GM21381 (cell line): Measurements from ENCODE around the gene NTPCR.

Source experiments
- ATAC-seq: cut with Tn5 transposase; IDR thresholded peaks from one replicate; pipeline ENCODE4 v1.9.1; 2021; ENCODE audit warnings: mild to moderate bottlenecking, moderate library complexity; ENCODE audit not compliant: unreplicated experiment

Gene NTPCR

DNA sequence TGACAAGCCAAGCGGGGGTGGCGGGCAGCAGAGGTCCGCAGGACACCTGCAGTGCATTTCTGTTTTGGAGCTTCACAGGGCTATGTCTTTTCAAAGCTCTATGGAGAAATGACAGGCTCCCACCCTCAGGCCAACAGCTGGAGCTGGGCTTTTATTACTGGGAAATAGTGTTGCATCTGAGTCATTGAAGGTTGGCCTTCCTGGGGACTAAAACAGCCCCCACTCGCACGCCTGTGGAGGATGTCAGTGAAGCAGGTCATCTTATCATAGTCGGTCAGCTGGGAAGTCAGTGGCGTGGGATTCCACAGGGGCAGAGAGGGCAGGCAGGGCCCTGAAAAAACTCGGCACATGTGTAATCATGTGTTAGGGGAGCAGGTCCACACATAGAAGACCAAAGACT lies 55.3 kb downstream of the NTPCR start:
- ATAC-seq: no peak

DNA sequence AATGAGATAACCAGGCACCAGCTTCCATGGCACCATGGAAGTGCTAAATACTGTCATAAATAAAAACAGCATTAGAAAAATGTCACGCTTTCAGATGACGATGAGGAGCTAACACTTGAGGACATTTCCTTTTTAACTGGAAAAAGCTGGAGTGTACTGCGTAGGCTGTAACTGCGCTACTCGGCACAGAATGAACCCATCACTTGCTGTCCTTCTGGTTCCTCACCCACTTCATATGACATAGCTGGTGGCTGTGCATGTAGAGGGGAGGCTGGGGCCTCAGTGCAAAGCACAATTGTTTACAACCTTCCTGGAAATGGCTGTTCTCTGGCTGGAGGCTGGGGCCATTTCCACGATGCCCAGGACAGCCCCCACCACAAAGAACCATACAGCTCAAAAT lies 55.7 kb downstream of the NTPCR start:
- ATAC-seq: no peak

DNA sequence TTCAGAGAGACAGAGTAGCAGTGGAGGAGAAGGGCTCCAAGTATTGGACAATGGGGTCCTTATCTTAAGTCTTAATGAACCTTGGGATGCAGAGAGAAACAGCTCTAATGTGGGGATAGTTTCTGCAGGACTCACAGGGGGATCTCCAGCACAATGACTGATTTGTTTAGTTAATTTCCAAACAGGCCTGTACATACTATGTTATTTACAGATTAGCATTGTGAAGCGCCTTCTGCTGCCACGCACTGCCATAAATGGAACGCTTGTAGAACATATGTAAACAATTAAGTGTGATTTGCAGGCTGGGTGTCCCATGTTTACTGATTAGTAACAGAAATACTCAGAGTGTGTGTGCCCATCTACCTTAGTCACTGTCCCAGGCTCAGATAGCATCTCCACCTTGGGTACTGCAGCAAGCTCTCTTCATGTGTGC lies 56.1 kb downstream of the NTPCR start:
- ATAC-seq: no peak

DNA sequence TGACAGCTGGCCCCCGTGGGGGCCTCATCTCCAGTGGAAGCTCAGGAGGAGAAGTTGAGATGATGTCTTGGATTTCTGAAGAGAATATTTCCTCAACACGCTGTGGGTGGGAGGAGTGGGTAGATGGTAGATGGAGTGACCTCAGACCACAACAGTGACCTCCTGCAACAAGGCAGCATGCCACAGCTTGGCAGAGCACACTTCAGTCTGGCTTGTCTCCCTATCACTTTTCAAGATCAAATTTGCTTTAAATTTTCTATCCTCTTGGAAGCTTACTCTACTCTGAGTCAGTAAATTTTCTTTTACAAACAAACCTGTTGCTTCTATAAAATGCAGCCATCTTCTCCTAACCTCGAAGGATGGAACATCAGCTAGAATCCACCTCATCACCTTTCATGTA lies 59.7 kb downstream of the NTPCR start:
- no peak for ATAC-seq

DNA sequence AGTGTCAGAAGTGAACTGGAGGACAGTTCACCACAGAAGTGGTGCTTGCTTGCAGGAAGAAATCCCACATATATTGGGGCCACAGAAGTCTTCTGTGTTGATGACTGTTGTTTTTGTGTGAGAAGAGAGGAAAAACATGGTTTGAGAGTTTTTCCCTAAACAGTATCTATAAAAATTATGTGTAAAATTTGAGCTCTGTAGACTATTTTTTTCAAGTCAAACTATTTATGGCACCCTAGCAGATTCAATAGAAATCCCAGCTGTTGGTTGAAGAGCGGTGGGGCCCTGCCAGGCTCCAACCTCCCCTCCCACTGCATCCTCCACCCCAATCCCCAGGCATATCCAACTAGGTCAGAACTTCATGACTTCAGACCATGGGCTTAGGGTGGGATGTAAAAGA lies 61.6 kb downstream of the NTPCR start:
- ATAC-seq: no peak

DNA sequence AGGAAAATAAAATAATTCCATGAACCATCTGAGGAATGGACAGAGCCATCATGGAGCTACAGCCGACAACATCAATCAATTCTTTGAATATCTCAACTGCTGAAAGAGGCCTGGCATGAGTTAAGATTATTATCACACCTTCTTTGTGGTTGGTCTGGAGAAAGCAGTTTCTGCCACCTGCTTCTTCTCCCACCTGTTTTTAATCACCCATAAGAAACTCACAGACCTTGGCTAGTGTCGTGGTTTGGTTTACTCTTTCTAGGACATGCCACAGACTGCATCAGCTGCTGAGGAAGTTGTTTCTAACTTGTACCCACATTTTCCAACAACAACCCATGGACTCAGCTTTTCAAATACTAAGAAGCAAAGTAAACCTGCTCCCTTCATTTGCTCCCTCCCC lies 65.6 kb downstream of the NTPCR start:
- peak; percentile 82 for ATAC-seq

DNA sequence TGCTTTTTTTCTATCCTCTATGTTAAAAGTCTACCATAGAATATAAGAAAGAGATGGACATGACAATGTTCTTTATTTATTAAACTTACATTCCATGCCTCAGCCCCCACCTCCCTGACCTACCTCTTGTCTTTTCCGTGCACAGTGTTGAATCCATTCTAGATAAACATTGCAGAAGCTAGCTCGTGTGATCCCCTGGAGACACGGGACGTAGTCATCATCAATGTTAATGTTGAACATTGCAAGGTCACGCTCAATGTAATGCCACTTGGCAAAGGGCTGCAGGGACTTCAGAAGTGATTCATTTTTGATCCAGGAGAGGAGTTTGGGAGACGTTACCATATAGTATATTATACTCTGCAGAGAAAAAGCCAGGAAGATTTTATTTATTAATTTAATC lies 66.4 kb downstream of the NTPCR start:
- no peak for ATAC-seq

DNA sequence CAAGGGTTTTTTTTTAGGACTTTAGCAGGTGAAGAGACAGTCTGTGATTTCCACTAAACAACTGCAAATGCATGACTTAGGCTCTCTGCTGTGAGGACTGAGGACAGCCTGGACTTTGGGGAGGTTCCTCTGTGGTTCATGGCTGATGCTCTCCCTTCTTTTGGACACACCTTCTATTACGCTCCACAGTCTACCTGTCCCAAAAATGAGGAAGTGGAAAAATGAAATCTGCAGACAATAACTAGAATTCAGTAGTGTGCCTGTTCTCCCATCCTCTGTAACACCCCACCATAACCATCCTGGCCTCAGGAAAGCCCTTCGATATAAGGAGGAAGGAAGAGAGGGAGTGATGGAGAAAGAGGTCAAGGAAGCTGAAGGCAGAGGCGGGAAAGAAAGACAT lies 68.7 kb downstream of the NTPCR start:
- no peak for ATAC-seq

DNA sequence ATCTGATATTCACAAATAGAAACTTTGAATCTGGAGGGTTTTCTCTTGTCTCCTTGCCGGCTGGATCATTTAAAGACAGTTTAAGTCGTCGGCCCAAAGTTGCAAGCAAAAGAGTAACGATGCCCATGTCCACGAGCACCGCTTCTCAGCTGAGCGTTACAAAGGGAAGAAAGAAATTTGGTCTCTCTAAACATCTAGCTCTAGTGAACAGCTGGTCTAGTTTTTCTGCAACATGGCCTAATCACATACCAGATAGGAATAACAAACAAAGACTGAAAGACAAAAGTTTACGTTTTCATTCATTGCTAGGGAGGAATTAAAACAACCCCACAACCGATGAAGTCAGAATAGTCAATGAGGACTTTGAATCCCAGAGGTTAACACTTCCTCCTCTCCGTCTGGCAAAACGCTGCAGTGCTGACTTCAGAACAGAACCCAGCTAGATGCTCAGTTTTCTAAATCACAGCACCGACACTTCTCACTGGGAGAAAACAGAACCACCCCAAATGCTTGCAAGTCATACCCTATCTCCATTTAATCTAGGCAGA lies 69.4 kb downstream of the NTPCR start:
- ATAC-seq: no peak

DNA sequence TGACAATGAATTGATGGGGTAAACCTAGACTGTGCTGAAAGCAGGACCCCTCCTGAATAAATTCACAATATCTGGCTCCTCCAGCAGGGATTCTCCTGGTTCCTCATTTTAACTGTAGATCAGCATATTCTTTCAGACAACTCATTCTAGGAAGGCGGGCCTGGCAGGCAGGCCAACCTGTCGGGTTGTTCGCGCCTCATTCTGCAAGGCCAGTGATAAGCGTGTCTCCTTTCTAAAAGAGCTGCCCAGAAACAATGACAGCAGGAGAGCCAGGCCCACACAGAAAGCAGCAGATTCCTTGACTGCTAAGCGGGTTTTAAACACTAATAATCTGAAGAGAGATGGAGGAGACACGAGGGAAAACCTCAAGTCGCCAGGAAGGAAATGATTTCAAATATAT lies 70.0 kb downstream of the NTPCR start:
- no peak for ATAC-seq

DNA sequence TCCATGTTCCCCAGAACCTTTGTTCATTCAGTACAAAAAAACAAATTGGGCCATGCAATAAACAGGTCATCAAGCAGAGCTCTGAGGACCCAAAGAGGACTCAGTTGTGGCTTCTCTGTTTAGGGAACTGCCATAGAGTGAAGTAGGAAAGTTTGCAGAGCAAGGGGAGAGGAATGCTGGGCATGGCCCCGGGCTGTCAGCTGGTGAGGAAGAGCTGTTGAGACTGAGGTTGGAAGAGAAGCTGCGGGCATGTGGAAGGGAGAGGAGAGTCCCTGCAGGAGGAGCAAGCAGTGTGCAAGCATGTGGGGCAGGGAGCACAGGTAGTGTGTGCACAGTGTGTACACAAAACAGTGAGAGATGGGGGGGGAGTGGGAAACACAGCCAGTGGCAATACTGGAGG lies 71.8 kb downstream of the NTPCR start:
- ATAC-seq: no peak

DNA sequence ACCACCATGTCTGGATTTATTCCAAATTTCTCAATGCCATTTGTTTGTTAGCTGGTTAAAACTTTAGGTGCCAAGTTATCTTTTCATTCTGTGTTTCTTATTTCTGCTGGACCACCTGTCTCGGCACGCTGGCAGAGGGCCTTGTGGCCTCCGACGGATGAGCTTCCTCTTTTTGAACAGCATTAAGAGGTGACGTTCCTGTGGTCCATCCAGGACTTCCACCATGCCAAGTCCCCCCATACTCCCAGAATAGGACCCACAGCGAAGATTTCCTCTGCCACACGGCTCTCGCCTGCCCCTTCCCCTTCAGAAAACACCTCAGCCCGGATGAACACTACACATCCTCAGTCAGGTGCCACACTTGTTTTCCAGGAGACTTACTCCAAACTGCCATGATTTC lies 73.8 kb downstream of the NTPCR start:
- ATAC-seq: no peak

DNA sequence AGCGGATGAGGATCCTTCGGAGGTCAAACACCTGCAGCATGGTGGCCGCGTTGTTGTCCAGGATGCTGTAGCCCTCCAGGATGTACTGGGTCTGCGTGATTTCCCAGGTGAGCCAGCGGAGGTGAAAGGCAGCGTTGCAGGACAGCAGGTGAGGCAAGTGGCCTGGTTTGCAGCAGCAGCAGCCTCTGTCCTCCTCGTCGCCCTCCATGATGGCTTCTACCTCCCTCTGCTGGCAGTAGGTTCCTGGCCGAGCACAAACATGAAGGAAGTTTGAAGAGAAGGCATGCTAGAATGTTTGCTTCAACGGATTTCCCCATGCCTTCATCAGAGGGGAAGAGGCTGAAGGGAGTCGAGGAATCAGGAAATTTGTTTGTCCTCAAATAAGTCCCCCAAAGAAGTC lies 74.7 kb downstream of the NTPCR start:
- ATAC-seq: no peak

DNA sequence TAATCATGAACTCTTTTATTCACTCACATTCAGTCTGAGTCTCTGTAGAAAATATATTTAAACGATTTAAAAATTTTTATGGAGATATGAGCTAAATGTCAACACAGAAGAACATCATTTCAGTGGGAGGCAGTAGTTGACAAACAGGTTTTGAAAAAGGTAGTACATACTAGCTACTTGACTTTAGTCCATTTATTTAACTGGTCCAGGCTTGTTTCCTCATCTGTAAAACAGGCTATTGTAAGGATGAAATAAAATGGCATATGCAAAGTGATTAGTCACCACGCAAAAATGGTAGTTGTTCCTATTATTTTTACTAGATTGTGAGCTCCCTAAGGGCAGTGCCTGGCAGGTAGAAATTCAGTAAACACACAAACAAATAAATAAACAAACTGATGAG lies 75.2 kb downstream of the NTPCR start:
- ATAC-seq: no peak

DNA sequence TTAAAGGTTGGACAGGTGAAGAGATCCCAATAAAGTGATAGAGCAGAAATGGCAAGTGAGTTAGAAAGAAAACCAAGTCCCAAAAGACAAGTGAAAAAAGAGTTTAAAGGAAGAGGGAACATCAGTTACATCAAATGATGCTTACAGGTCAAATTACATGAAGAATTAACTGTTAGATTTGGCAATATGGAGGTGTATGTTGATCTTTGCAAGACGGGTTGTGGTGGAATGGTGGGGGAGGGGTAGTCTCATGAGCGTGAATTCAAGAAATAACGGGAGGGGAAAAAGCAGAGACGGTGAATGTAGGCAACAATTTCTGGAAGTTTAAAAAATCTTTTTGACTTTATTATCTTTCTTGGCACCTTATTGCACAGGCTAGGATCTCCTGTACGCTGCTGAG lies 76.6 kb downstream of the NTPCR start:
- ATAC-seq: no peak

DNA sequence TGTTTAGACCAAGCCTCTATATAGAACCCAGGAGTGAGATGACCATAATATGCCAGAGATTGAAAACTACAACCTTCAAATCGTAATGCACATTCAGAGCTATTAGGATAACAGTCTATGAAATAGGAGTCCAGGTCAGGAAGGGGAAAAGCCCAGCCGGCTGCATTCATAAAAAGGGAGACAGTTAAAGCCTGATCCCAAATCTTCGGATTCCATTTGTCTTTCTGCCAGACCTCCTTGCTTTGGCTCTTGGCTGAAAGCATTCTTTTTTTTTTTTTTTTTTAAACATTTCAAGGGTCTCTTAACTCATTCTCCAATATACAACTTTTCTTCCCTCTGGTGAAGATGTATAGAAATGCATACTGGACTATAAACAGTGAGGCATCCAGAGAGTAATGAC lies 81.1 kb downstream of the NTPCR start:
- no peak for ATAC-seq

DNA sequence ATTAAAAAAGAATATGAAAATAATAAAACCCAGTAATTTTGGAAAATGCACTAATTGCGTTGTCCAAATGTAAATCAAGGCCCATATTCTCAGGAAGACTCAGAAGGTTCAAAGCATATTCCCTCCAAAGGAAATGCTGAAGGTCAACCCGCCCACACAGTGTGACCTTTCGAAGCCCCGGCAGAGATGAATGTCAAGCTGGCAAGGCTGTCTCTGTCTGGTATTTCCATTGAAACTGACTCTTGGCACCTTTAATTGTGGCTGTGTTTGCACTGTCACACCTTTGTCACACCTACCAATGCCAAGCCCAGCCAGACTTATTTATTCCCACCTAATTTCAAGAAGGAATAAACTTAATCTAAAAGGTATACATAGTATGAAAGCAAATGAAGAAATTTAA lies 82.5 kb downstream of the NTPCR start:
- no peak for ATAC-seq

DNA sequence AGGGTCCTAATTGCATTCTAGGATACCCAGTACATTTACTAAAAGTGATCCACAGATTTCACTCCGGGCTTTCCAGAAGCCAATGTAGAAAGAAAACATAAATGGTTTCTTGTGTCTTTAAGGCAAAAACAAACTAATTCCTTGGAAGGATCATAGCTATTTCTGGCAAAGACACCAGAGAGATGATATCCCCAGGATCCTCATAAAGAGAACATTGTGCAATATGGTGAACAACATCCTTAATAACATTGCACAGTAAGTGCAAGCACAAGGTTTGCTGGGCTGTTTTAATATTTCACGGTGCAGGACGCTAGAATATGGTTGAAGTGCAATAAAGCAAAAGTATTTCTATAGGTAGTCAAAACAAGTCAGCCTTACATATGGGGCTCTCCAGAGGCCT lies 83.0 kb downstream of the NTPCR start:
- no peak for ATAC-seq
